ENCODE data around the gene SMIM13. TPM values are rescaled to one million over a fixed set of nuclear protein-coding genes. Genes with fewer than 3 reads are reported as not detected.
"Not testable (repeated sequence)": the region's sequence is repeated elsewhere in the genome, so short reads cannot be mapped to it uniquely, and the experiment has no call there.

SMIM13 gene
- total and polyA plus RNA-seq, 10 donors: 1.5 to 8.3 (median 5.9) TPM

- no peak within 1 kb of the TSS for H3K27ac ChIP-seq
Observed at GRCh38 chr6:11110921-11111768, 17.5 kb downstream of the SMIM13 start, which contains the start of gene ERVFRD-1. Gene ERVFRD-1 (minus strand): TSS chr6:11111725. CDS start chr6:11105310, 6,415 bp downstream.

GRCh38 chr6:11111769-11112437, 18.3 kb downstream of the SMIM13 start:
- intact Hi-C loops (cut with DNase I; ENCODE audit: low total_unique reads): no loop called here
- TF ChIP-seq CTCF (IDR thresholded peaks at IDR 0.05 in 8 of 11, conservative IDR thresholded peaks at IDR 0.05 in 3 of 11) (no peak), POLR2AphosphoS5 (IDR thresholded peaks at IDR 0.05) (no peak), POLR2A (IDR thresholded peaks at IDR 0.05) (no peak)
- H3K27ac ChIP-seq: no peak overlapping the region

More at GRCh38 chr6:11110921-11111768, 17.5 kb downstream of the SMIM13 start, which contains the start of gene ERVFRD-1:
- Histone ChIP-seq H3K9me3 (no peaks in the 10 kb centered on the region), H3K27me3 (replicated peaks in 1 of 7) (no peaks in the 10 kb centered on the region), H3K4me1 (peaks cover 0 to 27% (median 7%) of the 10 kb centered on the region in 6 donors), H3K36me3 (no peaks in the 10 kb centered on the region), H3K4me3 (peak within 1 kb of the TSS in 2 of 8 donors; percentile 0 to 39)
- intact Hi-C loops (cut with DNase I; ENCODE audit: low total_unique reads): no loop called here
- WGBS, 5 donors: 74 to 86% (median 80%) methylated on average over 16 of the region's 16 CpGs
- TF ChIP-seq POLR2A (IDR thresholded peaks at IDR 0.05) (no peak), CTCF (IDR thresholded peaks at IDR 0.05 in 8 of 11, conservative IDR thresholded peaks at IDR 0.05 in 3 of 11) (no peak), POLR2AphosphoS5 (IDR thresholded peaks at IDR 0.05) (no peak)
- DNase-seq: no peak

GRCh38 chr6:11113038-11113437, 19.4 kb downstream of the SMIM13 start:
- Histone ChIP-seq H3K9me3 (no peaks in the 10 kb centered on the region), H3K27me3 (replicated peaks in 1 of 7) (no peaks in the 10 kb centered on the region), H3K4me3 (no peak overlapping the region), H3K27ac (no peak overlapping the region), H3K4me1 (peaks cover 0 to 29% (median 7%) of the 10 kb centered on the region in 6 donors), H3K36me3 (no peaks in the 10 kb centered on the region)
- intact Hi-C loops (cut with DNase I; ENCODE audit: low total_unique reads): no loop called here
- WGBS, 5 donors: 92 to 97% (median 93%) methylated on average over 4 of the region's 4 CpGs
- no peak for TF ChIP-seq POLR2AphosphoS5 (IDR thresholded peaks at IDR 0.05)
- no peak for DNase-seq

More at GRCh38 chr6:11111769-11112437, 18.3 kb downstream of the SMIM13 start:
- WGBS, 5 donors: 30 to 51% (median 44%) methylated on average over 9 of the region's 9 CpGs
- no peak for DNase-seq
- Histone ChIP-seq H3K4me3 (peak overlapping the region in 2 of 8 donors; percentile 0 to 39), H3K4me1 (peaks cover 0 to 29% (median 7%) of the 10 kb centered on the region in 6 donors), H3K9me3 (no peaks in the 10 kb centered on the region), H3K27me3 (replicated peaks in 1 of 7) (no peaks in the 10 kb centered on the region), H3K36me3 (no peaks in the 10 kb centered on the region)

- DNase-seq; H3K36me3 ChIP-seq; H3K27ac ChIP-seq; H3K9me3 ChIP-seq; H3K27me3 ChIP-seq (replicated peaks in 1 of 7); H3K4me3 ChIP-seq; intact Hi-C loops (cut with DNase I; ENCODE audit: low total_unique reads): not testable (repeated sequence)
- peaks cover 0 to 38% (median 7%) of the 10 kb centered on the region in 6 donors for H3K4me1 ChIP-seq
- 62 to 80% (median 71%) methylated on average over 11 of the region's 11 CpGs for WGBS, 5 donors
Observed at GRCh38 chr6:11115808-11116536, 22.3 kb downstream of the SMIM13 start.
